SJCRH30 (cell line): Measurements from ENCODE around the gene ABCC6. TPM values are rescaled to one million over a fixed set of nuclear protein-coding genes. Genes with fewer than 3 reads are reported as not detected.
"Not testable (repeated sequence)": the region's sequence is repeated elsewhere in the genome, so short reads cannot be mapped to it uniquely, and the experiment has no call there.

Experiments used
- DNase-seq, 2 experiments: peaks; one replicate each; pipeline ENCODE4 v3.0.0-alpha.2; 2015 to 2020
- H3K27ac ChIP-seq: fragments of 250-450 bp; sonication (Bioruptor Pico); 2 replicates; pipeline ENCODE4 v1.5.1; 2020; ENCODE audit warnings: mild to moderate bottlenecking, moderate library complexity
- H3K27me3 ChIP-seq: fragments of 250-450 bp; sonication (Bioruptor Pico); 2 replicates; pipeline ENCODE4 v1.5.1; 2020; ENCODE audit warnings: mild to moderate bottlenecking, moderate library complexity
- H3K36me3 ChIP-seq: fragments of 250-450 bp; sonication (Bioruptor Pico); 2 replicates; pipeline ENCODE4 v1.5.1; 2020; ENCODE audit warnings: mild to moderate bottlenecking, moderate library complexity
- H3K4me1 ChIP-seq: fragments of 250-450 bp; sonication (Bioruptor Pico); 2 replicates; pipeline ENCODE4 v1.5.1; 2020; ENCODE audit warnings: mild to moderate bottlenecking, moderate library complexity
- H3K4me3 ChIP-seq: fragments of 250-450 bp; sonication (Bioruptor Pico); 2 replicates; pipeline ENCODE4 v1.5.1; 2020; ENCODE audit warnings: mild to moderate bottlenecking, moderate library complexity
- H3K9me3 ChIP-seq: fragments of 250-450 bp; sonication (Bioruptor Pico); replicated peaks from 2 replicates; pipeline ENCODE4 v1.5.1; 2020; ENCODE audit warnings: mild to moderate bottlenecking, moderate library complexity
- total RNA-seq: library from RNA; depleted of rRNA; stranded (reverse); fragments of >200 nt; shearing (Covaris generic); gene quantifications from 2 replicates; pipeline ENCODE4 v1.2.3, GENCODE V29; 2014

Gene ABCC6
- total RNA-seq, 1 experiment from 2014 or later, result 1.5 TPM

DNA sequence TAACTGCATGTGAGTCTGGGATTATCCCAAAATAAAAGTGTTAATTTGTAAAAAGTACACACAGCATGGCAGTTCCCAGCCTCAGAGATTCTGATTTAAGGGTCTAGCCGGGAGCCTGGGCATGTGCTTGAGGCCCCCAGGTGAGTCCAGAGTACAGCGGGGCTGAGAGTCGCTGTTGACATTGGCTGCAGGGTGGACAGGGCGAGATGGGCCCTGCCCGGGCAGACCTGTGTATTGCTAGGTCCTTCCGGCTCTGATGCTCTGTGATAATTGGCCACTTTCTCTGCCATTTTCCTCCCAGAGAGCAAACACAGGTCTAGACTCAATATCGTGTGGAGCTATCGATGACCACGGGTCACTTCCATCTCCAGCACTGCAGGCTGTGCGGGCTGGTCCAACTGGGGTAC lies 73.6 kb downstream of the ABCC6 start:
- no peaks in the 10 kb centered on the region for H3K4me1 ChIP-seq
- H3K27me3 ChIP-seq, result no peaks in the 10 kb centered on the region
- DNase-seq, result no peak
- no peak overlapping the region for H3K4me3 ChIP-seq
- H3K27ac ChIP-seq, result no peak overlapping the region
- no peaks in the 10 kb centered on the region for H3K9me3 ChIP-seq
- H3K36me3 ChIP-seq, result no peaks in the 10 kb centered on the region

DNA sequence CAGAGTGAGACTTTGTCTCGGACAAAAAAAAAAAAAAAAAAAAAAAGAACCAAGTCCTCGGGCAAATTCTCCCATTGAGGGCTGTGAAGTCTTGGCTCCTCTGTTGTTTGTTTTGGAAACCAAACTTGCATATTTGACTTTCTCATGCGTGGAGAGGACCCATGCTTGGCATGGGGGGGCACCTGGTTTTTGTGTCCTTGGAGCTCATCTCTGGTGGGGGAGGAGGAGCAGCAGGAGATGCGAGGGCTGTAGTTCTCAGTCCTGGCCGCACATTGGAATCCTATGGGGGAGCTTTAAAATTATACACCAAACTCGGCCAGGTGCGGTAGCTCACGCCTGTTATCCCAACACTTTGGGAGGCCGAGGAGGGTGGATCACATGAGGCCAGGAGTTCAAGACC lies 74.5 kb downstream of the ABCC6 start:
- H3K4me3 ChIP-seq, result no peak overlapping the region
- H3K9me3 ChIP-seq, result no peaks in the 10 kb centered on the region
- H3K36me3 ChIP-seq, result no peaks in the 10 kb centered on the region
- no peaks in the 10 kb centered on the region for H3K4me1 ChIP-seq
- no peak for DNase-seq
- H3K27ac ChIP-seq, result no peak overlapping the region
- no peaks in the 10 kb centered on the region for H3K27me3 ChIP-seq

GRCh38 chr16:16148000-16148599 lies 75.2 kb downstream of the ABCC6 start:
- not testable (repeated sequence) for H3K36me3 ChIP-seq, DNase-seq, H3K4me1 ChIP-seq, H3K9me3 ChIP-seq, H3K4me3 ChIP-seq, H3K27ac ChIP-seq, H3K27me3 ChIP-seq

DNA sequence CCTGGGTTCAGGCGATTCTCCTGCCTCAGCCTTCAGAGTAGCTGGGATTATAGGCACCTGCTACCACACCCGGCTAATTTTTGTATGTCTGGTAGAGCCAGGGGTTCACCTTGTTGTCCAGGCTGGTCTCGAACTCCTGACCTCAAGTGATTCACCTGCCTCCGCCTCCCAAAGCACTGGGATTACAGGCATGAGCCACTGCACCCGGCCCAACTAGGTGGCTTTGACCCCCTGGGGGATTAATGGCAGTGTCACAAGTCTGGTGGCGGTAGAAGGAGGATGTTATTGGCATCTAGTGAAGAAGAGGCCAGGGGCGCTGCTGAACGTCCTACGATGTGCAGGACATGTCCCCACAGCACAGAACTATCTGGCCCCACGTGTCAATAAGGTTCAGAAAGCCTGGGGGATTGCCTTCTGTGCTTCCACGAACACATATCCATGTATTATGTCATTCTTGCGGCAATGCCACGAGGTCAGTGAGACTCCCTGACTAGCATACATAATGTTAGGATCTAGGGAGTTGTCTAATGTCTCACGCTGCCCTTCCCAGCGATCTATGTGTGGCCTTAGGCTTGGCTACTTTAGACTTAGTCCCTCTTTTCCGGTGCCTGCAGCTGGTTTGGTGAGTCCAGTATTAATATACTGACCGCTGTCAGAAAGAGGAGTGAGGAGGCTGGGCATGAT lies 75.8 kb downstream of the ABCC6 start:
- Histone ChIP-seq H3K27ac (no peak overlapping the region), H3K4me3 (no peak overlapping the region), H3K9me3 (no peaks in the 10 kb centered on the region), H3K27me3 (no peaks in the 10 kb centered on the region), H3K36me3 (no peaks in the 10 kb centered on the region), H3K4me1 (no peaks in the 10 kb centered on the region)
- no peak for DNase-seq

DNA sequence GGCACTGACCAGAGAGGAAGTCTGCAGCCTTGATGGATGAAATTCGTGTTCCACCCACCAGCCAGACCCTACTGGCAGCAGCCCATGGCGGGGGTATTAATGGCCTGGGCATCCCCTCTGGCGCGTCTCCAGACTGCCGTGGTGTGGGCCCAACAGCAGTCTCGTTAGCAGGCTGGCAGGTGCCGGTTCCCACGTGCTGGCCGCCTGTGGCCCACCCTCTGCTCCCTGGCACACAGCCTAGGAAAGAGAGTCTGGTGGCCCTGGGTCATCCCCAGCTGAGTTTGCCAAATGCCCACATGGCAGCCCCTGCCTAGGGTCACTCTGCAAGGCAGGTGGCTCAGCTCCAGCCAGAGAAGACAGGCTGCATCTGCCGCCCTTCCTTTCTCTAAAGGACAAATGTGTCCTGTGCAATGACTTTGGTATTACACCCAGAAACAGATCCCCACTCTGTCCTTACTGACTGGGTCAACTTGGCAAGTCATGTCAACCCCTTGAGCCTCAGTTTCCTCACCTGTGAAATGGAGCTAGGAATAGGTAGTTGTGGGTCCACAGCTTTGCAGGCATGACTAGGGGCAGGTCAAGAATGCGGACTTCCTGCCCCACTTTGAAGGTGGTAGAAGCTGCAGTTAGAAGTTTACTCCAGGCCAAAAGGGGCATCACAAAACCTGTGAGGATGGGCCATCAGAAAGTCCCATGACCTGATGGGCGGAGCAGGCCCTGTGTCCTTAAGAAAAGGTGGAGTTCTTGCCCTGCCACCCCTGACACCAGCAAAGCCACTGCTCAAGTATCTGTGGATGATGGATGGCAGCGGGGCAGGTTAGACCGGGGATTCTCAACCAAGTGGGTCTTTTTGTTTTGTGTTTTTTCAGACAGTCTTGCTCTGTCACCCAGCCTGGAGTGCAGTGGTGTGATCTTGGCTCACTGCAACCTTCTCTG lies 76.6 kb downstream of the ABCC6 start:
- H3K27me3 ChIP-seq, result no peaks in the 10 kb centered on the region
- H3K4me1 ChIP-seq, result no peaks in the 10 kb centered on the region
- no peak for DNase-seq
- H3K27ac ChIP-seq, result no peak overlapping the region
- H3K4me3 ChIP-seq, result no peak overlapping the region
- H3K36me3 ChIP-seq, result no peaks in the 10 kb centered on the region
- no peaks in the 10 kb centered on the region for H3K9me3 ChIP-seq

DNA sequence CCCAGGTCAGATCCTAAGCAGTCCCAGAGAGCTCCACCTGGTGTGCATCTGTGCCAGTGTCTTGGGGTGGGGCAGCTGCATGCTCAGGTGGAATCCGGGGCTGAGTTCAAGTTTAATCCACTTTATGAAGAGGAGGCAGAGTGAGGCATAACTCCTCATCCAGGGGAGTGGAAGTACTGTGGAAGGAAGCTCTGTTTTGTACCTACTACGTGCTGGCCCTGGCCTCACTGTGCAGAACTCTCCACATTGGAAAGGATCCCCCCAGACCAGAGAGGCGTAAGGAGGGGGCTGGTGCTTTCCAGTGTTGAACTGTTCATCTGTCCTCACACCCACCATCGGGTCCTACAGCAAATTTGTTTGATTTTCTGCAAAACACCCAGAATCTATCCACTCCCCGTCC lies 78.0 kb downstream of the ABCC6 start:
- Histone ChIP-seq H3K4me1 (no peaks in the 10 kb centered on the region), H3K36me3 (no peaks in the 10 kb centered on the region), H3K27me3 (no peaks in the 10 kb centered on the region), H3K27ac (no peak overlapping the region), H3K4me3 (no peak overlapping the region), H3K9me3 (no peaks in the 10 kb centered on the region)
- DNase-seq, result no peak

DNA sequence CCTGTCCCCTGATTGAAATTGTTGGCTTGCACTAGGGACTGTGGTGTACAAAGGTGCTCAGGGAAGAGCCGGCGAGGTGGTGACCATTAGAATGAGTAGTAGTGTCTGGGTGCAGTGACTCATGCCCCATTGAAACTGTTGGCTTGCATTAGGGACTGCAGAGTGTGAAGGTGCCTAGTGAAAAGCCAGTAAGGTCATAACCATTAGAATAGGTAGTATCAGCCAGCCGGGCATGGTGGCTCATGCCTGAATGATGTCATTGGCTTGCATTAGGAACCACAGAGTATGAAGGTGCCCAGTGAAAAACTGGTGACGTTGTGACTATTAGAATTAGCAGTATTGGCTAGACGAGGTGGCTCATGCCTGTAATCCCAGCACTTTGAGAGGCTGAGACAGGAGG lies 78.9 kb downstream of the ABCC6 start:
- Histone ChIP-seq H3K27ac (no peak overlapping the region), H3K36me3 (no peaks in the 10 kb centered on the region; the same call in 1 of the 2 replicates), H3K9me3 (no peaks in the 10 kb centered on the region), H3K4me3 (no peak overlapping the region), H3K4me1 (no peaks in the 10 kb centered on the region), H3K27me3 (no peaks in the 10 kb centered on the region)
- no peak for DNase-seq

- Histone ChIP-seq H3K36me3 (peaks cover 2% of the 10 kb centered on the region), H3K27ac (no peak overlapping the region), H3K9me3 (no peaks in the 10 kb centered on the region), H3K4me1 (no peaks in the 10 kb centered on the region), H3K27me3 (no peaks in the 10 kb centered on the region), H3K4me3 (no peak overlapping the region)
- no peak for DNase-seq
Observed at GRCh38 chr16:16143931-16144330, 79.4 kb downstream of the ABCC6 start.

GRCh38 chr16:16143038-16143763 lies 80.1 kb downstream of the ABCC6 start:
- no peaks in the 10 kb centered on the region for H3K9me3 ChIP-seq
- H3K36me3 ChIP-seq, result peaks cover 5% of the 10 kb centered on the region
- no peak overlapping the region for H3K27ac ChIP-seq
- no peaks in the 10 kb centered on the region for H3K27me3 ChIP-seq
- no peaks in the 10 kb centered on the region for H3K4me1 ChIP-seq
- peak; percentile 16 to 31 for DNase-seq
- no peak overlapping the region for H3K4me3 ChIP-seq

DNA sequence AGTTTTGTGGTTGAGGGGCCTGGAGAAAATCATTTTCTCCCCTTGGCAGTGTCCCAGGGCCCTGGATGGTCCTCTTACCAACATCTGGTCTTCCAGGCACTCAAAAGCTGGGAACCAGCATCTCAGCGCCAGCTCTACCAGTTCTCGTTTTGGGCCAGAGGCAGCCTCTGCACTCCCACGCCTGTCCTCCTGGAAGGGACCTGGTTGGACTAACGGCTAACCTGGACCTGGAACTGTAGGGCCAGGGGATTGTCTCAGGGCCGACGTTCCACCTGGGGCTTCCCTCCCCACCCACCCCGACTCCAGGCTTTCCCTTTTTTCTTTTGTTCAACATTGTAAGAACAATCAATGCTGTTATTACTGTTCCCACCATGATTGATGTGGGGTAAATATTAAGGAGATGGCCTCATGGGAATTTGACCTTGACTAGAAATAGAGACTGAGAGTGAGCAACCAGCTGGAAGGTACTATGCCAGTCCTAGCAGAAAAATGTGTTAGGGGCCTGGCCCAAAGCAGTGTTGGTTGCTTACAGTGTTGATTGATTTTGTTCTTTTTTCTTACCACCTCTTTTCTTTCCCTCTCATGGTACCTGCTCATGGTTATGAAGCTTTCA lies 81.4 kb downstream of the ABCC6 start:
- no peaks in the 10 kb centered on the region for H3K4me1 ChIP-seq
- H3K4me3 ChIP-seq, result no peak overlapping the region
- no peaks in the 10 kb centered on the region for H3K9me3 ChIP-seq
- peaks cover 10% of the 10 kb centered on the region for H3K36me3 ChIP-seq
- H3K27me3 ChIP-seq, result no peaks in the 10 kb centered on the region
- no peak for DNase-seq
- H3K27ac ChIP-seq, result no peak overlapping the region

- H3K4me1 ChIP-seq, result no peaks in the 10 kb centered on the region
- H3K36me3 ChIP-seq, result peaks cover 17% of the 10 kb centered on the region
- no peaks in the 10 kb centered on the region for H3K9me3 ChIP-seq
- no peak for DNase-seq
- no peaks in the 10 kb centered on the region for H3K27me3 ChIP-seq
- H3K27ac ChIP-seq, result no peak overlapping the region
- H3K4me3 ChIP-seq, result no peak overlapping the region
Observed at GRCh38 chr16:16141141-16141540, 82.2 kb downstream of the ABCC6 start.

GRCh38 chr16:16140537-16140936 lies 82.8 kb downstream of the ABCC6 start:
- Histone ChIP-seq H3K4me3 (no peak overlapping the region), H3K36me3 (peaks cover 17% of the 10 kb centered on the region), H3K27ac (no peak overlapping the region), H3K4me1 (no peaks in the 10 kb centered on the region), H3K9me3 (no peaks in the 10 kb centered on the region), H3K27me3 (no peaks in the 10 kb centered on the region)
- no peak for DNase-seq

DNA sequence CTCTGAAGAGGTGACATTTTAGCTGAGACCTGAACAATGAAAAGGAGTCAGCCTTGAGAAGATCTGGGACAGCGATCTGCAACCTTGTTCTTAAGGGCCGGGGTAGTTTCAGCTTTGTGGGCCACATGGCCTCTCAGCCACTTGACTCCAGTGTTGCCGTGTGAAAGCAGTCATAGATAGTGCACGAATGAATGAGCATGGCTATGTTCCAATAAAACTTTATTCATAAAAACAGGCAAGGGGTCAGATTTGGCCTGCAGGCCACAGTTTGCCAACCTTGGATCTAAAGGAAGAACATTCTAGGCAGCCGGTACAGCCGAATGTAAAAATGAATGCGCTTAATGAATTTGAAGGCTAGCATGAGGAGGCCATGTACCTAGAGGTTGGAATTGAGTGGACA lies 83.5 kb downstream of the ABCC6 start:
- Histone ChIP-seq H3K9me3 (no peaks in the 10 kb centered on the region), H3K36me3 (peaks cover 17% of the 10 kb centered on the region), H3K27me3 (no peaks in the 10 kb centered on the region), H3K27ac (no peak overlapping the region), H3K4me3 (no peak overlapping the region), H3K4me1 (no peaks in the 10 kb centered on the region)
- DNase-seq, result no peak

DNA sequence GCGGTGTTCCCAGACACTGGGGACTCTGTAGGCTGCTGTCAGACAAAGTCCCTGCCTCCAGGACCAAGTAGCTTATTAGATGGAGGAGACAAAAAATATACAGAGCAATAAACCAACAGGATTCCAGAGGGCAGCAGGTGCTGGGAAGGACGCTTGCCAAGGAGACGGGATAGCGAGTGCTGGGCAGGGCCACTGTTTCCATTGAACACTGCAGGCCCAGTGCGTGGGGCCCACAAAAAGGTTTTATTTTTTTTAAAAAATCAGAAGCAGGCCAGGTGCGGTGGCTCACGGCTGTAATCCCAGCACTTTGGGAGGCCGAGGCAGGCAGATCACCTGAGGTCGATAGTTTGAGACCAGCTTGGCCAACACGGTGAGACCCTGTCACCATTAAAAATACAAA lies 84.2 kb downstream of the ABCC6 start:
- Histone ChIP-seq H3K9me3 (no peaks in the 10 kb centered on the region), H3K36me3 (peaks cover 17% of the 10 kb centered on the region), H3K27ac (no peak overlapping the region), H3K27me3 (no peaks in the 10 kb centered on the region), H3K4me1 (no peaks in the 10 kb centered on the region), H3K4me3 (no peak overlapping the region)
- no peak for DNase-seq
